PC-9 (cell line): ENCODE data around the gene SCN3A. TPM values are rescaled to one million over a fixed set of nuclear protein-coding genes. Genes with fewer than 3 reads are reported as not detected.

Experiments
- BruUV-seq: library from RNA; stranded (reverse); fragments of 400-500 nt; replicated peaks from 2 replicates; lab custom pipeline; 2021; lab: Mats Ljungman, UMichigan
- CTCF ChIA-PET: fragments of 300-600 bp; sonication (Branson Sonifier 250); formaldehyde crosslinking; loops from one replicate; lab custom pipeline; 2022; ENCODE audit warnings: antibody characterized with exemption; lab: Charles Lee
- POLR2A ChIA-PET: fragments of 300-600 bp; sonication (Branson Sonifier 250); formaldehyde crosslinking; loops from one replicate; lab custom pipeline; 2022; ENCODE audit warnings: antibody characterized with exemption; ENCODE audit not compliant: unreplicated experiment; lab: Charles Lee
- DNase-seq, 2 experiments: peaks; one replicate each; pipeline versions ENCODE4 v3.0.0 to v3.0.0-alpha.2; 2015 to 2022; ENCODE audit warnings: mixed read lengths in 1 of 2
- H2AFZ ChIP-seq: fragments of 200-600 bp; sonication (generic); 2 replicates; pipeline ENCODE4 v1.8.1; 2017; ENCODE audit warnings: antibody characterized with exemption
- H3F3A ChIP-seq: fragments of 200-600 bp; sonication (generic); 2 replicates; pipeline ENCODE4 v1.8.1; 2017; ENCODE audit warnings: antibody characterized with exemption, mild to moderate bottlenecking, low read depth; ENCODE audit not compliant: insufficient read depth
- H3K27ac ChIP-seq: fragments of 200-600 bp; sonication (generic); 2 replicates; pipeline ENCODE4 v1.6.1; 2016; ENCODE audit warnings: mixed run types
- H3K27me3 ChIP-seq: fragments of 200-600 bp; sonication (generic); 2 replicates; pipeline ENCODE4 v1.6.1; 2016; ENCODE audit warnings: low read depth, mixed run types; ENCODE audit not compliant: insufficient read depth
- H3K36me3 ChIP-seq: fragments of 200-600 bp; sonication (generic); 2 replicates; pipeline ENCODE4 v1.6.1; 2016; ENCODE audit warnings: low read depth, mixed run types
- H3K4me1 ChIP-seq: fragments of 200-600 bp; sonication (generic); replicated peaks from 2 replicates; pipeline ENCODE4 v1.6.1; 2016; ENCODE audit warnings: mixed run types; ENCODE audit not compliant: insufficient read depth
- H3K4me2 ChIP-seq: fragments of 200-600 bp; sonication (generic); 2 replicates; pipeline ENCODE4 v1.6.1; 2017; ENCODE audit warnings: mixed run types
- H3K4me3 ChIP-seq: fragments of 200-600 bp; sonication (generic); 2 replicates; pipeline ENCODE4 v1.6.1; 2016; ENCODE audit warnings: mixed run types
- H3K79me2 ChIP-seq: fragments of 200-600 bp; sonication (generic); 2 replicates; pipeline ENCODE4 v1.6.1; 2017; ENCODE audit warnings: low read depth, mixed run types
- H3K9me2 ChIP-seq: fragments of 200-600 bp; sonication (generic); 2 replicates; pipeline ENCODE4 v1.8.1; 2017; ENCODE audit warnings: mild to moderate bottlenecking; ENCODE audit not compliant: insufficient read depth
- H3K9me3 ChIP-seq: fragments of 200-600 bp; sonication (generic); 2 replicates; pipeline ENCODE4 v1.8.1; 2016; ENCODE audit warnings: low read depth; ENCODE audit not compliant: insufficient read depth
- H4K20me1 ChIP-seq: fragments of 200-600 bp; sonication (generic); 2 replicates; pipeline ENCODE4 v1.8.1; 2017; ENCODE audit not compliant: insufficient read depth
- CTCF ChIP-seq: fragments of 200-600 bp; sonication (generic); conservative IDR thresholded peaks from 2 replicates; pipeline ENCODE4 v1.6.1; 2017; ENCODE audit warnings: mixed run types, antibody characterized with exemption, mild to moderate bottlenecking, moderate library complexity
- EZH2 ChIP-seq: fragments of 200-600 bp; sonication (generic); IDR thresholded peaks from 2 replicates; pipeline ENCODE4 v1.8.0; 2017; ENCODE audit warnings: antibody characterized with exemption, low read depth
- intact Hi-C: fragments of 100-400 bp; cut with micrococcal nuclease; formaldehyde crosslinking; loops from one replicate; pipeline ENCODE4 v1.10.0; 2022; ENCODE audit not compliant: unreplicated experiment
- total RNA-seq: library from RNA; stranded (reverse); gene quantifications from 2 replicates; pipeline ENCODE4 v1.2.3, GENCODE V29; 2021

Gene SCN3A
- total RNA-seq, 1 experiment from 2014 or later, result not detected

DNA sequence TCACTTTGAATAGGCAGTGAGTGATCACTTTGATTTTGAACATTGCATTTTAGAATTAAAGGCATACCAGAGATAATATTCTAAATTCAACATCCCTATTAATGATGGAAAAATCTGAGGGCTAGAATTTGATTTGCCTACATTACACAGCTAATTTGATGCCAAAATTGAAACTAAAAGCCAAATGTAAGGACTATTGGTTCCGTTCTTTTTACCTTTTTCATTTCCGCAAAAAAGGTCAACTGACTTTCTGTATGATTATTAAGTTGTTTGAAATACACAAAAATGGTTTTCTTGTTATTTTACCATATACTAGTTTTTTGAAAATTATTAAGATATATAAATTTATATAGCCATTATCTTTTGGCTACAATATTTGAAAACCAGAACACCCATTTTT lies 117.5 kb downstream of the SCN3A start:
- H2AFZ ChIP-seq, result no peak overlapping the region
- H4K20me1 ChIP-seq, result no peaks in the 10 kb centered on the region
- TF ChIP-seq EZH2 (no peak), CTCF (no peak)
- H3K36me3 ChIP-seq, result no peaks in the 10 kb centered on the region
- no peaks in the 10 kb centered on the region for H3K79me2 ChIP-seq
- no peaks in the 10 kb centered on the region for H3F3A ChIP-seq
- no TSS peak for BruUV-seq
- no peak overlapping the region for H3K4me2 ChIP-seq
- H3K9me2 ChIP-seq, result no peaks in the 10 kb centered on the region
- POLR2A ChIA-PET, result no interaction called here
- intact Hi-C loops, result no loop called here
- H3K27me3 ChIP-seq, result no peaks in the 10 kb centered on the region
- no peak overlapping the region for H3K27ac ChIP-seq
- H3K4me1 ChIP-seq, result no peaks in the 10 kb centered on the region
- CTCF ChIA-PET, result no interaction called here
- no peaks in the 10 kb centered on the region for H3K9me3 ChIP-seq
- DNase-seq, result no peak
- no peak overlapping the region for H3K4me3 ChIP-seq

DNA sequence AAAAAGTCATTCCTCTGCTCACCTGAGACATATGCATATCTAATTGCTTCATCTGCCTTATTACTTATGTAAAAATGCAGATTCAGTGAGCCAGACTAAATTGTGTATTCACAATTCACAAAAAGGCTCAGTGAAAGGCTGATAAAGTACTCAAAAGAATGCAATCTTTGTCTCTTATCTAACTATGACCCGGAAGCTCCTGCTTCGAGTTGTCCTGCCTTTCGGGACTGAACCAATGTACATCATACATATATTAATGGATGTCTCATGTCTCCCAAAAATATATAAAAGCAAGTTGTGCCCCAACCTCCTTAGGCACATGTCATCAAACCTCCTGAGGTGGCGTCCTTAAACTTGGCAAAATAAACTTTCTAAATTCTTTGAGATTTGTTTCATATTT lies 120.5 kb downstream of the SCN3A start:
- no peaks in the 10 kb centered on the region for H3K79me2 ChIP-seq
- TF ChIP-seq CTCF (no peak), EZH2 (no peak)
- H3K4me3 ChIP-seq, result no peak overlapping the region
- ChIA-PET POLR2A (no interaction called here), CTCF (no interaction called here)
- H3F3A ChIP-seq, result no peaks in the 10 kb centered on the region
- no peaks in the 10 kb centered on the region for H4K20me1 ChIP-seq
- H3K4me2 ChIP-seq, result no peak overlapping the region
- intact Hi-C loops, result no loop called here
- BruUV-seq, result no TSS peak
- H2AFZ ChIP-seq, result no peak overlapping the region
- DNase-seq, result no peak
- no peaks in the 10 kb centered on the region for H3K9me2 ChIP-seq
- no peaks in the 10 kb centered on the region for H3K4me1 ChIP-seq
- no peaks in the 10 kb centered on the region for H3K36me3 ChIP-seq
- H3K9me3 ChIP-seq, result no peaks in the 10 kb centered on the region
- no peak overlapping the region for H3K27ac ChIP-seq
- H3K27me3 ChIP-seq, result no peaks in the 10 kb centered on the region

DNA sequence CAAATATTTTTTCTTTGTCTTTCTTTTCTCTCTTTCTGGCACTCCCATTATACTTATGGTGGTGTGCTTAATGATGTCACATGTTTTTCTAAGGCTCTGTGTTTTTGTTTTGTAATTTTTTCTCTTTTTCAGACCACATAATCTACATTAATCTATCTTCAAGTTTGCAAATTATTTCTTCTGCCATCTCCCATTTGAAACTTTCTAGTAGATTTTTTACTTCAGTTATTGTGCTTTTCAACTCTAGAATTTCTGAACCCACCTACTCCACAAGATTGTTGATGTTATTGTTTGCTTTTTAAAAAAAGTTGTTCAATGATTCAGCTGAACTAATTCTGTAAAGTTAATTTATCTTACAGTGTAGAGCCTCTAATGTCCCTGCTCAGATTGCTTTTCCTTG lies 121.4 kb downstream of the SCN3A start:
- Histone ChIP-seq H3F3A (no peaks in the 10 kb centered on the region), H3K79me2 (no peaks in the 10 kb centered on the region), H3K4me1 (no peaks in the 10 kb centered on the region), H3K9me3 (no peaks in the 10 kb centered on the region), H3K36me3 (no peaks in the 10 kb centered on the region), H3K27ac (no peak overlapping the region), H3K4me3 (no peak overlapping the region), H2AFZ (no peak overlapping the region), H4K20me1 (no peaks in the 10 kb centered on the region), H3K4me2 (no peak overlapping the region), H3K9me2 (no peaks in the 10 kb centered on the region), H3K27me3 (no peaks in the 10 kb centered on the region)
- TF ChIP-seq EZH2, result no peak
- no peak for TF ChIP-seq CTCF
- BruUV-seq, result no TSS peak
- intact Hi-C loops, result no loop called here
- CTCF ChIA-PET, result no interaction called here
- POLR2A ChIA-PET, result no interaction called here
- no peak for DNase-seq
